Stimulated activated CD8-positive, alpha-beta memory T cell treated with anti-CD3 and anti-CD28 coated beads, Interleukin-15, amount 100 ng/mL, for 1 hour (primary cell): ENCODE data around the gene LCN15.
"Not testable (repeated sequence)": the region's sequence is repeated elsewhere in the genome, so short reads cannot be mapped to it uniquely, and the experiment has no call there.

Source experiments
- DNase-seq: peaks from one replicate; pipeline ENCODE4 v3.0.0-alpha.2; 2020; ENCODE audit warnings: low read depth

The LCN15 gene

DNA sequence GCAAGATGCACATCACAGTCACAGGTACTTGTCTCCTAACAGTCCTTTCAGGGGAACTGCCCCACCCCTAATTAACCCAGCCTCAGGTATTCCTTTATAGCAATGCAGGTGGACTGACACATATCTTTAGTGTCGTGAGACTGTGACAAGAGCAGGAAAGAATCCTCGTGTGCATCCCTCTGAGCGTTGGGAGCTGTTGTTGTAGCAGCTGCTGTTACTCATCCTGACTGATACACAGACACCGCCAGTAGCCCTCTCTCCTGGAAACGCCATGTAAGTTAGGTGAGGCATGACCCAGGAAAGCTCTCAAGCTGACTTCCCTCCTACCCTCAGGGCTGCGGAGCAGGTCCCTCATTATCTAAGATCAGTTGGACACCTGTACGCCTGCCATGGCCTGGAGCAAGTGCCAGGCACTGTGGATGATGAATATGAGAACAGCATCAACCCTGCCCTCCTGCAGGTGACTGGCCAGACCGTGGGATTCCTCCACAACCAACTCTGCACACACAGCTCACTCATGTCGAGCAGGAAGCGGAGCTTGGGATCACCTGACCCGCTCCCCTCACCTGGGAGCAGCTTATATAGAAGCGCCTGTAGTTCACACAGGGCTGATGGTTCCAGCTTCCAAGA lies 10.2 kb upstream of the LCN15 start:
- no peak for DNase-seq

- no peak for DNase-seq
Observed at GRCh38 chr9:136773386-136774044, 9.2 kb upstream of the LCN15 start.

GRCh38 chr9:136771907-136772415 lies 7.6 kb upstream of the LCN15 start:
- no peak for DNase-seq

DNA sequence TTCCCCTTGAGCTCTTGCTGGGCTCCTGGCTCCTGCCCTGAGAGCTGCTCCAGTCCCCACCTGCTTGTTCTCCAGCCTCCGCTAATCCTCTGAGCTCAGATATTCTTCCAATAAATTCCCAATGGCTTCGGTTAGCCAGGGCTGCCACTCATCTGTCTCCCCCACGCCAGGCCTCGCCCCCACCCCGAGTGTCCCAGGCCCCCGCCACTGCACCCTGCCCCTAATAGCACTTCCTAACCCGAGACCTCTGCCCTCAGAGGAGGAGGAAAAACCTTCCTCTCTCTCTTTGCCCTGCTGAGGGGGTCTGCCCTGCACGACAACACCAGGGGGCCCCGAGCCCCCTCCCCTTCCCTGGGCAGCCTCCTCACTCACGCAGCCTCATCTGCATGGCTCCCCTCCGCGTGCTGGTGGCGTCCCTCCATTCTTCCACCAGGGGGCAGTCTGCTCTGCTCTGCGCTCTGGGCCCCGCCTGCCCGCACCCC lies 5.4 kb upstream of the LCN15 start:
- no peak for DNase-seq

GRCh38 chr9:136766410-136767120 lies 2.2 kb upstream of the LCN15 start:
- not testable (repeated sequence) for DNase-seq

- DNase-seq: not testable (repeated sequence)
Observed at GRCh38 chr9:136765745-136766409, 1.6 kb upstream of the LCN15 start.

DNA sequence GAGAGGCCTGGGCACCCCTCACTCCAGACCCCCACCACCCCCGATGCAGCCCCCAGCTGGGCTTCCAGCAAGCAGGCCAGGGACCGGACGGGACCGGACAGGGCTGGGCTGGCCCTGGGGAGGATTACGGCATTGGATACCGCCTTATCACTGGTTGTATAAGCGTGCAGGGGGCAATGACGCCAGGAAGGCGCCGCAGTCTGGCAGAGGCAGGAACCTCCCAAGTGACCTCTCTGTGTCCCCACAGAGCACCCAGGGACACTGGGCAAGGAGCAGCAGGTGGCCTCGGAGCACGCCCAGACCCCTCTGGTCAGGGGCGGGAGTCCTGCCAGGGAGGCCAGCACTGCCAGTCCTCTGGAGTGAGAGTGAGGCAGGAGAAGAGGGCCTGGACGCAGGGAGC lies 723 bp upstream of the LCN15 start:
- no peak for DNase-seq

- DNase-seq: no peak
Observed at GRCh38 chr9:136763649-136764035, 676 bp downstream of the LCN15 start.

GRCh38 chr9:136762915-136763648 lies 1.2 kb downstream of the LCN15 start:
- no peak for DNase-seq

- no peak for DNase-seq
Observed at GRCh38 chr9:136762221-136762691, 2.1 kb downstream of the LCN15 start.

GRCh38 chr9:136761545-136761981 lies 2.8 kb downstream of the LCN15 start:
- no peak for DNase-seq

- DNase-seq: not testable (repeated sequence)
Observed at GRCh38 chr9:136760834-136761544, 3.3 kb downstream of the LCN15 start.

DNA sequence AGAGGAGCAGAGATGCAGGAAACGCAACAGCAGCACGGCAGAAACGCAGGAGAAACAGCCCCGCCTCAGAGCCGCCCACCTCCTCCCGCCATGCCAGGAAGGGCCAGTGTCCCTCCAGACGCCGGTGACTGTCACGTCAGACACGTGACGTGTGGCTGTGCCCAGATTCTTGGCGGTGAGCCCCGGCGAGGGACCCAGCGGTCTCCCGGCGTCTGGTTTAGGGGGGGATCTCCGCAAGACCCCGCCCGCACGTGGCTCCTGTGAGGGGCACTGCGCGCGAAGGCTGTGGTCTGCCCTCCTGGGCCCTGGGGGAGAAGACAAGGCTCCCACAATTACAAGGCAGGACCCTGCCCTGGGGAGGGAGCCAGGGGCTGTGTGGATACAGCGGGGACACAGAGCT lies 3.9 kb downstream of the LCN15 start:
- no peak for DNase-seq

DNA sequence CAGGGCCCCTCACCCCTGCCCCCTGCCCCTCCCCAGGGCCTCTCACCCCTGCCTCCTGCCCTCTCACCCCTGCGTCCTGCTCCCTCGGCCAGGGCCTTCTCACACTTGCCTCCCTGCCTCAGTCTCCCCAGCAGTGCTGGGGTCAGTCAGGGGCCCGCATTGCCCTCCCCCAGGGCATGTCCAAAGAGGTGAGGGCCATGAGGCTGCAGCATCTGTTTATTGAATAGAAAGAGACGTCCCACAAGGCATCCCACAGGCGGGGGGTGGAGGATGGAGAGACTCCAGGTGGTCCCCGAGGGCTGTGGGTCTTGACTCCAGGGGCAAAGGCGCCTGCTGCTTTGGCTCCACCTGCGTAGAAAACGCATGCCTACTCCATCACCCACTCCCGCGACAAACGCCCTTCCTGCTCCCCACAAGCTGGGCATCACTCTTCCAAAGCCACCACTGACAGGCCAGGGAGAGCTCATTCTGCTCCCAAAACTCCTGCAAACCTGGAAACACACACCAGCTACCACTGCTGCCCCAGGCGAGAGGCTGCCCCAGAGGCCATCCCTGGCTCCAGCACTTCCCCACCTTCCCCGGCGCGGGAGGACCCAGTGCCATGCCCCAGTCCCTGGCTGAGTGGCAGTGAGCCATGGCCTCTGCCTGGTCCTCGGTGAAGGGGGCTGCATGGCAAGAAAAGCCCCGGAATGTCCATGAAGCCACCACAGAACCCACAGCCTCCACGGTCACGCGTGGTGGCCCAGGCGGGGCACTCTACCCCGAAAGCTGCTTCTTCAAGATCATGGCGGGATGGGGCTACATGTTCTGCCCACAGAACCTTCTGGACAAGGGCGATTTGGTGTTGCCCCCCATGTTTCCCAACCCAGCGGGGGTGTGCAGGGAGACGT lies 4.6 kb downstream of the LCN15 start:
- no peak for DNase-seq

GRCh38 chr9:136759001-136759400 lies 5.3 kb downstream of the LCN15 start:
- no peak for DNase-seq

DNA sequence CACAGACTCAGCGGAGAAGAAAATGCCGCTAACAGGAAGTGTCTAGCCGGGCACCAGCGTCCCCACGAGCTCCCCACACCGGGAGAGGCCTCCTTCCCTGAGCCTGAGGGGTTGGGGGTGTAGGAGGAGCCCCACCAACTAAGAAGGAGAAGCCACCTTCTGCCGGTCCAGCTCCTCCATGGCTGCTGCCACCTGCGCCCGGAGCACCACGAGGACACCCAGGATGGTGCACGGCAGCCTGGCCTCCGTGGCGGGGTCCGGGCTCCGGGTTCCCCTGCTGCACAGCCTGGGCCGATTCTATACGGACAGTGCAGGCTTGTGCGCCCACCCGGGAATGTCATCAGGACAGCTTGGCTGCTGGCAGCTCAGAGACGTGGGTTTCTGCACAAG lies 6.6 kb downstream of the LCN15 start:
- no peak for DNase-seq

DNA sequence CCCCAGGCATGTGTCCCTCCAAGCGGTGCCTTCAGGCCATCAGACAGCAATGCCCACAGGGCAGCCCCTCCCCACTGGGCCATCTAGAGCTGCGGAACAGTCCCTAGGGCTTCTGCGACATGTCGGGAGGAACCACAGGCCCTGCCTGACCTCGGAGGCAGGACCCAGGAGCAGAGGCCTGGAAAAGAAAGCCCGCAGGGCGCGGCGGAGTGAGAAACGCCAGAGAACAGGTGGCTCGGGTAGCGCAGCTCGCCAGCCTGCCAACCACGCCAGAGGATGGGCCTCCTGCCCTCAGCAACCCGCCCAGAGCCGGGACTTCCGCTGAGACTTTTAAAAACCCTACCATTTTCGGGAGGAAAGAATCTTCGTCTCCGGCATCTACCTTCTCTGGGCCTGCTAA lies 7.0 kb downstream of the LCN15 start:
- DNase-seq: no peak

- DNase-seq: no peak
Observed at GRCh38 chr9:136756836-136757235, 7.5 kb downstream of the LCN15 start.

DNA sequence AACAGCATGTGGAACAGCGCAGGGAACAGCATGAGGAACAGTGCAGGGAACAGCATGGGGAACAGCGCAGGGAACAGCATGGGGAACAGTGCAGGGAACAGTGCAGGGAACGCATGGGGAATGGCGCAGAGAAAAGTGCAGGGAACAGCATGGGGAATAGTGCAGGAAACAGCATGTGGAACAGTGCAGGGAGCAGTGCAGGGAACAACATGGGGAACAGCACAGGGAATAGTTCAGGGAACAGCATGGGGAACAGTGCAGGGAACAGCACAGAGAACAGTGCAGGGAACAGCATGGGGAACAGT lies 8.2 kb downstream of the LCN15 start:
- DNase-seq: no peak
